Epithelial cell of proximal tubule (primary cell): ENCODE data around the gene REG4. TPM values are rescaled to one million over a fixed set of nuclear protein-coding genes. Genes with fewer than 3 reads are reported as not detected.
"Not testable (repeated sequence)": the region's sequence is repeated elsewhere in the genome, so short reads cannot be mapped to it uniquely, and the experiment has no call there.

Experiments
- DNase-seq: peaks from one replicate; pipeline ENCODE4 v3.0.0-alpha.2; 2011; ENCODE audit warnings: low read depth
- H3K4me3 ChIP-seq: 2 replicates; pipeline ENCODE4 v1.5.1; 2011; ENCODE audit warnings: low read depth, mild to moderate bottlenecking, low read length
- total RNA-seq: library from RNA; depleted of rRNA; stranded (reverse); fragments of >200 nt; gene quantifications from 2 replicates; pipeline ENCODE4 v1.2.3, GENCODE V29; 2015
- TF ChIP-seq, protein P1 (sequence below): conservative IDR thresholded peaks from 2 replicates; pipeline ENCODE4 v1.5.1; 2012; ENCODE audit warnings: low read depth, mild to moderate bottlenecking, low read length

The REG4 gene
- total RNA-seq, 1 donor from 2014 or later, result not detected

DNA sequence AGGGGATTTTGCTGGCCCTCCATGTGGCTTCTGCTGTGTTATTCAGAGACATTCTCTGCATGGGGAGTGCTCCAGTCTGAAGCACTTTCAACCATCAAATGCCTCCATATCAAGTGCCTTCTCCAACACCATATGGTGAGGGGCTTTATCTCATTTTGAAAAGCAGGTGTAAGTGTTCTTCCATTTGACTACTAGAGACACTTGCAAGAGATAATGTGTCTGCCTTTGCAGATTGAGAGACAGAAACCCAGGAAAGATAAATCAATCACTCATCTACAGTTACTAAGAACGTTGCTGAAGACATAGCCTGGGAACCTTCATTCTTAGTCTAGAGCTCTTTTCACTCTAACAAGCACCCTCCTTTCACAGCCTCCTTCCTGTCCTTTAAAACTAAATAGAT, 29.5 kb upstream of the REG4 start:
- DNase-seq, result no peak
- TF ChIP-seq, protein P1, sequence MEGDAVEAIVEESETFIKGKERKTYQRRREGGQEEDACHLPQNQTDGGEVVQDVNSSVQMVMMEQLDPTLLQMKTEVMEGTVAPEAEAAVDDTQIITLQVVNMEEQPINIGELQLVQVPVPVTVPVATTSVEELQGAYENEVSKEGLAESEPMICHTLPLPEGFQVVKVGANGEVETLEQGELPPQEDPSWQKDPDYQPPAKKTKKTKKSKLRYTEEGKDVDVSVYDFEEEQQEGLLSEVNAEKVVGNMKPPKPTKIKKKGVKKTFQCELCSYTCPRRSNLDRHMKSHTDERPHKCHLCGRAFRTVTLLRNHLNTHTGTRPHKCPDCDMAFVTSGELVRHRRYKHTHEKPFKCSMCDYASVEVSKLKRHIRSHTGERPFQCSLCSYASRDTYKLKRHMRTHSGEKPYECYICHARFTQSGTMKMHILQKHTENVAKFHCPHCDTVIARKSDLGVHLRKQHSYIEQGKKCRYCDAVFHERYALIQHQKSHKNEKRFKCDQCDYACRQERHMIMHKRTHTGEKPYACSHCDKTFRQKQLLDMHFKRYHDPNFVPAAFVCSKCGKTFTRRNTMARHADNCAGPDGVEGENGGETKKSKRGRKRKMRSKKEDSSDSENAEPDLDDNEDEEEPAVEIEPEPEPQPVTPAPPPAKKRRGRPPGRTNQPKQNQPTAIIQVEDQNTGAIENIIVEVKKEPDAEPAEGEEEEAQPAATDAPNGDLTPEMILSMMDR, result no peak
- no peak overlapping the region for H3K4me3 ChIP-seq

DNA sequence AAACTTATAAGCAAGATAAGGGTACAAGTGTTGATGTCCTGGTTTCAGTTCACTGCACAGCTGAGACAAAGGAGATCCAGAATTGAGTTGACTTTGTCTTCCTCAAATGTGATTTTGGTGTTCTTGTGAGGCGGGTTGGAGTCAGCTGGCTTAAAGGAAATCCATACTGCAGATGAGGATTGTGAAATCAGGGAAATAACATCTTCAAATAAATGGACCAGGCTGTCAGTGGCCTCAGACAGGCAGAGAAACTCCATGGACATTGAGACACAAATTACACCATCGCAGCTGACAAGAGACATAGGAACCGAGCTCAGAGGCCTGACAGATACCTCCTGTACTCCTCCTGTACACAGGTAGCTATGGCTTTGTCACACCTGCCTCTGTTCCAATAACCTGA, 27.0 kb upstream of the REG4 start:
- no peak overlapping the region for H3K4me3 ChIP-seq
- TF ChIP-seq, protein P1, result no peak
- DNase-seq, result no peak

DNA sequence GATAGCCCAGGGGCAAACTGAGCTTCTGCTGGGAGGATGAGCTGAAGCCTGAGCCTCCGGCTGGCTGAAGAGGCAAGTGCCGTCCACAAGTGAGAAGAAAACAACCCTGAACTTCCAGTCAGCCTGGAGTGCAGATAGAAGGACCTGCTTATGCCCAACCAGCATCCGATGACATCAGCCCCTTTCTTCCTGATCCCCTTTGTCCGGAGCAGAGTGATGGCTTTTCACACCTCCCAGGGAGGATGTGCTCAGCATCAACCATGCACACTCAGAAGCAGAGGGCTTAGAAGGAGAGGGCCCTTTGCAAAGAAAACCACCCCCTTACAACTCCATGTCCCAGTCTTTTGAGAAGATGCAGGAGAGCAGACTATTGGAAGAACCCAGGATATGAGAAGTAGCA, 23.7 kb upstream of the REG4 start:
- TF ChIP-seq, protein P1, result no peak
- DNase-seq, result no peak
- H3K4me3 ChIP-seq, result no peak overlapping the region

DNA sequence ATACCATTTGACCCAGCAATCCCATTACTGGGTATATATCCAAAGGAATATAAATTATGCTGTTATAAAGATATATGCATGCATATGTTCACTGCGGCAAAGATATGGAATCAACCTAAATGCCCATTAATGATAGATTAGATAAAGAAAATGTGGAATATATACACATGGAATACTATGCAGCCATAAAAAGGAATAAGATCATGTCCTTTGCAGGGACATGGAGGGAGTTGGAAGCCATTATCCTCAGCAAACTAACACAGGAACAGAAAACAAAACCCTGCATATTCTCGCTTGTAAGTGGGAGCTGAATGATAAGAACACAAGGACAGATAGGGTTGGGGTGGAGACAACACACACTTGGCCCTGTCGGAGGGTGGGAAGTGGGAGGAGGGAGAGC, 19.8 kb upstream of the REG4 start:
- TF ChIP-seq, protein P1, result no peak
- H3K4me3 ChIP-seq, result no peak overlapping the region
- DNase-seq, result no peak

DNA sequence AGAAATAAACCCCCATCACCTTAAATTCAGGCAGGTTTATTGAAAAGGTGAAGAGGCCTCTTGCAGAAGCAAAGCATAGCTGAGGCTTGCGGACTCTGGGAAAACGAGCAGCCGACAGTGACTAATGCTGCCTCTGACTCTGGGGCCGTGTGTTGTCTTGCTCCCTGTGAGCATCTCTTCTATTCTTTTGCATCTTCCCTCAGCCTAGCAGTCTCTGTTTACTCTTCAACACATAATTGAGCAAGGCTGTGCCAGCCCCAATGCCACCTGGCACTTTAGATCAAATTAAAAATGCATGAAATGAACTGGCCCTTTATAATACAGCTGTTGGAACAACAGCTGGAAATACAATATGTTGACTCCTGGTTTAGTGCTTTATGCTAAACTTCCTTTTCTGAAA, 18.4 kb upstream of the REG4 start:
- no peak overlapping the region for H3K4me3 ChIP-seq
- no peak for DNase-seq
- TF ChIP-seq, protein P1, result no peak

DNA sequence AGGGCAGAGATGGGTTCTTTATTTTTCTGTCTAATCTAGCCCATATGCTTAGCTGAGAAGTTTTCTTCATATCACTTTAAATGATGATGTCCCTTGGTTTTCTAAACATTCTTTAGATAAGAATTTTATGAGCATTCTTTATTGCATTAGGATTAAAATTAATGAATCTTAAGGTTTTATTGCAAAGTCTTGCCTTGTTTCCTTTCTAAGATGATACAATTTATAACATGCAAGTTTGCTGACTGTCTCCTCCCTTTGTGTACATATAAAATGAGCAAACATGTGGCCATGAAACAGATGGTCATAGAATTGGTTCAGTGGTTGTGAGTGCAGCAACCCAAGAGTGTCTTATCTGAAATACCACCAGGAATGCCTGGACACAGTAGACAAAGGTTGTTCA, 17.7 kb upstream of the REG4 start:
- DNase-seq, H3K4me3 ChIP-seq: not testable (repeated sequence)

DNA sequence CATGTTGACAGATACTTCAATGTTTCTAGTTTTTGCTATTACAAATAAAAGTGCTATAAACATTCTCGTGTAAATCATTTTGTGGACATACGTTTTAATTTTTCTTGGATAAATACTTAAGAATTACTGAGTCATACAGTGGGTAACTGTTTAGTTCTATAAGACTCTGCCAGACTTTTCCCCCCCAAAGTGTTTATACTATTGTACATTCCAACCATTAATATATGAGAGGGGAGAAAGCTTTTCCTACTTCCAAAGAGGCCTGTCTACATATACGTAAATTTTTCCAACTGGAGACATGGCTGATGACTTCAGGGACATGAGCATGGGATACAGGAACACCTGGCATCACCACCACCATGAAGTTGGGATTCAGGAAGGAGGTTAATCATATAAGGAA, 17.0 kb upstream of the REG4 start:
- TF ChIP-seq, protein P1, result no peak
- no peak for DNase-seq
- H3K4me3 ChIP-seq, result no peak overlapping the region

DNA sequence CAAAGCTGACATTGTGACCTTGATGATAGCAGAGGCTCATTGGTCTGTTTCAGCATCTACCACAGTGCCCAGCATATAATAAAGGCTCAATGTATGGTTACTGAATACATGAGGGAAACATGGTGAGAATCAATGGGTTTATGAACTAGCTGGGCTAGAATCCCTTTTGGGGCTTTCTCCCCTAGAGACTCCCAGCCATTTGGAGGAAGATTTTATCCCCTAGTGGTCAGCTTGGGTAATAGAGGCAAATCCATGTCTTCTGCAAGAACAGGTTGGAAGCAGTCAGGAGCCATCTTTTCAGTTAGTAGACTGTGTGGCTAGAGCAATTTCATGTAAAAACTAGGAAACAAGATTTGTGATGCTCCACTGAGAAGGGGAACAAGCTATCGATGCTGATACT, 15.8 kb upstream of the REG4 start:
- H3K4me3 ChIP-seq, result no peak overlapping the region
- TF ChIP-seq, protein P1, result peak; percentile 47
- no peak for DNase-seq
